22Rv1 (cell line): ENCODE results near the gene DPP8.

ENCODE experiments used
- H3K27ac ChIP-seq: fragments of 450-650 bp; 2 replicates; pipeline ENCODE4 v1.5.1; 2017
- ZFX ChIP-seq: fragments of 450-650 bp; IDR thresholded peaks from 2 replicates; pipeline ENCODE4 v1.6.1; 2017; ENCODE audit warnings: antibody characterized with exemption, borderline replicate concordance
- TF ChIP-seq, protein P1 (sequence below): fragments of 450-650 bp; IDR thresholded peaks from 2 replicates; pipeline ENCODE4 v1.5.1; 2017; ENCODE audit warnings: mild to moderate bottlenecking

The DPP8 gene

GRCh38 chr15:65532738-65533051 lies 15.2 kb upstream of the DPP8 start:
- TF ChIP-seq, protein P1, sequence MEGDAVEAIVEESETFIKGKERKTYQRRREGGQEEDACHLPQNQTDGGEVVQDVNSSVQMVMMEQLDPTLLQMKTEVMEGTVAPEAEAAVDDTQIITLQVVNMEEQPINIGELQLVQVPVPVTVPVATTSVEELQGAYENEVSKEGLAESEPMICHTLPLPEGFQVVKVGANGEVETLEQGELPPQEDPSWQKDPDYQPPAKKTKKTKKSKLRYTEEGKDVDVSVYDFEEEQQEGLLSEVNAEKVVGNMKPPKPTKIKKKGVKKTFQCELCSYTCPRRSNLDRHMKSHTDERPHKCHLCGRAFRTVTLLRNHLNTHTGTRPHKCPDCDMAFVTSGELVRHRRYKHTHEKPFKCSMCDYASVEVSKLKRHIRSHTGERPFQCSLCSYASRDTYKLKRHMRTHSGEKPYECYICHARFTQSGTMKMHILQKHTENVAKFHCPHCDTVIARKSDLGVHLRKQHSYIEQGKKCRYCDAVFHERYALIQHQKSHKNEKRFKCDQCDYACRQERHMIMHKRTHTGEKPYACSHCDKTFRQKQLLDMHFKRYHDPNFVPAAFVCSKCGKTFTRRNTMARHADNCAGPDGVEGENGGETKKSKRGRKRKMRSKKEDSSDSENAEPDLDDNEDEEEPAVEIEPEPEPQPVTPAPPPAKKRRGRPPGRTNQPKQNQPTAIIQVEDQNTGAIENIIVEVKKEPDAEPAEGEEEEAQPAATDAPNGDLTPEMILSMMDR = no peak
- TF ChIP-seq ZFX = no peak

GRCh38 chr15:65530318-65531111 lies 13.0 kb upstream of the DPP8 start, which contains the start of gene HACD3:
Gene HACD3 (plus strand): TSS chr15:65530463. CDS start chr15:65530632, 169 bp downstream.
- TF ChIP-seq ZFX = no peak
- TF ChIP-seq, protein P1 = 0 out of 2 replicates have a peak, but pooled peaks have one; percentile 9
- H3K27ac ChIP-seq = peak within 1 kb of the TSS; percentile 78

More at GRCh38 chr15:65532738-65533051, 15.2 kb upstream of the DPP8 start:
- peak overlapping the region; percentile 78 for H3K27ac ChIP-seq

- H3K27ac ChIP-seq = peak overlapping the region; percentile 78
Observed at GRCh38 chr15:65529762-65530317, 12.4 kb upstream of the DPP8 start.

DNA sequence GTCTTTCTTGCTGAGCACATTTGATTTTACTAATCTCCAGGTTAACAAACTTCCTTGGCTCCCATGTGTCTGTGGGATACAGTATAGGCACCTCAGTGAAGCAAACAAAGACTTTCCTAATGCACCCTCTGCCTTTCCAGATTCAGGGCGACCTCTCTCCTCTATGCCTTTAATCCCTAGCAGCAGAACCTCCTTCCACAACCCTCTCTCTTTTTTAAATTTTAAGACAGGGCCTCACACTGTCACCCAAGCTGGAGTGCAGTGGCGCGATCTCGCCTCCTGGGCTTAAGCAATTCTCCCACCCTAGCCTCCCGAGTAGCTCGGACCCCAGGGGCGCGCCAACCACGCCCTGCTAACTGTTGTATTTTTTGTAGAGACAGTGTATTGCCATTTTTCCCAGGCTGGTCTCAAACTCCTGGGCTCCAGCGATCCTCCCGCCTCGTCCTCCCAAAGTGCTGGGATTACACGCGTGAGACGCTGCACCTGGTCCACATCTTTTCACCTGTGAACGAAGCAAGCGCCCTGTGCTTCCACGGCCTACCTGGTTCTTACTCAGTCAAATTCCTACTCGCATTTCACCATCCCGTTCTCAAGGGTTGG lies 11.1 kb upstream of the DPP8 start:
- no peak overlapping the region for H3K27ac ChIP-seq
- TF ChIP-seq, protein P1 = no peak
- TF ChIP-seq ZFX = no peak

More at GRCh38 chr15:65529762-65530317, 12.4 kb upstream of the DPP8 start:
- no peak for TF ChIP-seq ZFX
- TF ChIP-seq, protein P1 = no peak

GRCh38 chr15:65525622-65526021 lies 8.1 kb upstream of the DPP8 start:
- H3K27ac ChIP-seq = no peak overlapping the region
- no peak for TF ChIP-seq ZFX
- TF ChIP-seq, protein P1 = no peak

DNA sequence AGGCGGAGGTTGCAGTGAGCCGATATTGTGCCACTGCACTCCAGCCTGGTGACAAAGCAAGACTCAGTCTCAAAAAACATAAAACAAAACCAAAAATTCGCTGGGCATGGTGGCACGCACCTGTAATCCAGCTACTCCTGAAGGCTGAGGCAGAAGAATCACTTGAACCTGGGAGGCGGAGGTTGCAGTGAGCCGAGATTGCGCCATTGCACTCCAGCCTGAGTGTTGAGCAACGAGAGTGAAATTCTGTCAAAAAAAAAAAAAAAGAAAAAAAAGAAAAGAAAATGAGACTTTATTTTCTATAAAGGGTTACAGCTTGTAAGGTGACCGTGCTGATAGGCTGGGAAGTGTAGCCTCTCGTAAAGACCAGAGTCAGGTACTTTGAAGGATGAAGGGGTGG lies 6.7 kb upstream of the DPP8 start:
- TF ChIP-seq, protein P1 = no peak
- no peak for TF ChIP-seq ZFX

GRCh38 chr15:65521350-65521749 lies 3.9 kb upstream of the DPP8 start:
- H3K27ac ChIP-seq = no peak overlapping the region
- TF ChIP-seq ZFX = no peak
- TF ChIP-seq, protein P1 = no peak

More for the DNA sequence above, 6.7 kb upstream of the DPP8 start:
- H3K27ac ChIP-seq = no peak overlapping the region
